Fibroblast of skin of left quadriceps (primary cell): Measurements from ENCODE around the gene ARAP1.
A peak's percentile ranks its signal among the peaks of the same experiment; 100 is the strongest.

ENCODE experiments used
- DNase-seq, 2 experiments: peaks; one replicate each; pipeline ENCODE4 v3.0.0-alpha.2; 2013; ENCODE audit warnings: low read depth in 2 of 2

ARAP1 gene

GRCh38 chr11:72779495-72780128, 27.4 kb upstream of the ARAP1 start:
- DNase-seq = no peak

GRCh38 chr11:72778535-72779494, 26.6 kb upstream of the ARAP1 start:
- DNase-seq = no peak

GRCh38 chr11:72777755-72778278, 25.6 kb upstream of the ARAP1 start:
- DNase-seq = no peak

- no peak for DNase-seq
Measured at GRCh38 chr11:72776844-72777754, 24.9 kb upstream of the ARAP1 start.

GRCh38 chr11:72776117-72776843, 24.1 kb upstream of the ARAP1 start:
- no peak for DNase-seq

- no peak for DNase-seq
Measured at GRCh38 chr11:72775288-72776110, 23.3 kb upstream of the ARAP1 start.

GRCh38 chr11:72774499-72774898, 22.3 kb upstream of the ARAP1 start:
- DNase-seq = no peak

GRCh38 chr11:72773696-72774095, 21.5 kb upstream of the ARAP1 start:
- no peak for DNase-seq

GRCh38 chr11:72773291-72773690, 21.1 kb upstream of the ARAP1 start:
- DNase-seq = peak; percentile 66 to 67

- DNase-seq = no peak
Measured at GRCh38 chr11:72772059-72772458, 19.9 kb upstream of the ARAP1 start.

- peak; percentile 44 to 50 for DNase-seq
Measured at GRCh38 chr11:72771507-72771906, 19.3 kb upstream of the ARAP1 start.

GRCh38 chr11:72770799-72771198, 18.6 kb upstream of the ARAP1 start:
- no peak for DNase-seq

GRCh38 chr11:72769680-72770079, 17.5 kb upstream of the ARAP1 start:
- DNase-seq = no peak

- no peak for DNase-seq
Measured at GRCh38 chr11:72768581-72768980, 16.4 kb upstream of the ARAP1 start.

GRCh38 chr11:72767203-72768062, 15.2 kb upstream of the ARAP1 start:
- no peak for DNase-seq

GRCh38 chr11:72766152-72766902, 14.1 kb upstream of the ARAP1 start:
- DNase-seq = no peak

GRCh38 chr11:72764503-72764902, 12.3 kb upstream of the ARAP1 start:
- no peak for DNase-seq

GRCh38 chr11:72763823-72764222, 11.6 kb upstream of the ARAP1 start:
- DNase-seq = no peak
